ENCODE data around the gene NKAIN4.

The NKAIN4 gene

GRCh38 chr20:63216041-63216848, 38.0 kb downstream of the NKAIN4 start, which contains the start of gene YTHDF1:
Gene YTHDF1 (minus strand): TSS chr20:63216131. CDS start chr20:63215892, 239 bp downstream.
- DNase-seq, result peak; percentile 97

- peak; percentile 34 for DNase-seq
These were observed 38.9 kb downstream of the NKAIN4 start for GRCh38 chr20:63215101-63216040.

DNA sequence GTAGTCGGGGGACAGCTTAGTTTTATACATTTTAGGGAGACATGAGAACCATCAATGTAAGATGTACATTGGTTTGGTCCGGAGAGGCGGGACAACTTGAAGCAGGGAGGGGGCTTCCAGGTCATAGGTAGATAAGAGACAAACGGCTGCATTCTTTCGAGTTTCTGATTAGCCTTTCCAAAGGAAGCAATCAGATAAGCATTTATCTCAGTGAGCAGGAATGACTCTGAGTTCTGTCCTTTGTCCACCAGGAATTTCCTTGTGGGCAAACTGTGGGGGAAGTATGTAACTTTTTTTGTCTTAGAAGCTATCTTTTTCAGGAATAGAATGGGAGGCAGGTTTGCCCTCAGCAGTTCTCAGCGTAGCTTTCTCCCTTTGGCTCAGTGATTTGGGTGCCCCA, 39.7 kb downstream of the NKAIN4 start:
- DNase-seq, result no peak

GRCh38 chr20:63212792-63213191, 41.5 kb downstream of the NKAIN4 start:
- DNase-seq, result no peak

- no peak for DNase-seq
These were observed 41.9 kb downstream of the NKAIN4 start for GRCh38 chr20:63212393-63212730.

DNA sequence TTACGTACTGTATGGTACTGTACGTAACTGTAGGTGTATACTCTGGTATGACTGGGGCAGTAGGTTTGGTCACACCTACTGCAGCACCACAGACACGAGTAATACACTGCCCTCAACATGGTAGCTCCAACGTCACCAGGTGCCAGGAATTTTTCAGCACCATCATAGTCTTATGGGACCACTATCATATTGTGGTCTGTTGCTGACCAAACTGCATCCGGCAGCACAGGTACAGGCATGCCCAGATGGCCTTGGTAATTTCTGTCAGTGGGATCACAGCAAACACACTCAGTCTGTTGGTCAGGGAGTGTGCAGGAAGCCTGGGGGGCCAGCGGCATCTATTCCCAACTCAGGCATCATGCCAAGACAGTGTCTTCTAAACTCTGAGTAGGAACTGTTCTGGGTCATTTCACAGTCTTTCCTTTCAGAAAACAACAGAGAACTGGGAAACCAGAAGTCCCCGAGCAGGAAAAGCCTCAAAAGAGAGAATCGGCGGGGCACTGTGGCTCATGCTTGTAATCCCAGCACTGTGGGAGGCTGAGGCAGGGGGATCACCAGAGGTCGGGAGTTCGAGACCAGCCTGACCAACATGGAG, 44.2 kb downstream of the NKAIN4 start:
- no peak for DNase-seq

DNA sequence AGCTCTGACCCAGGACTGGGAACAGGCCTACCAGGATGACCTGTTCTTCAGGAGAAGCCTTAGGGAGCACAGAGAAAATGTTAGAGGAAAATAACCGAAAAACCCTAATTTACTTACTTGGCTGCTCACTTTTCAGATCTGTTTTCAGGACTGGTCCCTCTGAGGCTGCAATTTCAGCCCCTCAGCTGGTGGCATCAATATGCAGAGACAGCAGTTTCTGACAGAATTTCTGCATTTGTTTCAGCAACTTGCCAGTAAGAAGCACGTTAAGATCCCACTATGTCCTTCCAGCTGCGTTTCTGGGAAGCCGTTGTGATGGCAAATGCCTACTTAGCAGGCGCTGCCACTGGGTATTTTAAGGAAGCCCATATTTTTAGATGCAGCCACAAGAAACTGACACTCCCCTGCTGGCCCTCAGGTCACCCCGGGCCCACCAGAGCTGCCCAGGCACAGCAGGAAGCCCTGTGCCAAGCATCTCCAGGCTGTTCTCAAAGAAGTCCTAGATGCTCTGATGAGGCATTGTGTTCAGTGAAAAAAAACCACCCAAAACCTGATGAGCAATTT, 45.8 kb downstream of the NKAIN4 start:
- DNase-seq, result no peak

DNA sequence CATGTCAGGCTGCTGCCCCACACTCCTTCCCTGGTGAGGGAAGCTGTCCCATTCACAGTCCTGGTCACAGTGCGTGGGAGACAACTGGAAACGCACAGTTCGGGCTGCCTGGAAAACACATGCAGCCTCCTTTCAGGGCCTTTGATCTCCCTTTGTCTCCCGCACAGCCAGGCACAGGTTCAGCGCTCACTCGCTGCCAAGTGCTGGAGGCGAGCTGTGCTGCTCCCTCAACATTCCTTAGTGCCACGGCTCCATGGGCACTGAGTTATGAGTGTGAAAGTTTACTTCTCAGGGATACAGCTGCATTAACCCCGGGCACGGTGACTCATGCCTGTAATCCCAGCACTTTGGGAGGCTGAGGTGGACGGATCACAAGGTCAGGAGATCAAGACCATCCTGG, 47.4 kb downstream of the NKAIN4 start:
- no peak for DNase-seq

GRCh38 chr20:63205896-63206295, 48.4 kb downstream of the NKAIN4 start:
- DNase-seq, result no peak

- DNase-seq, result no peak
These were observed 49.9 kb downstream of the NKAIN4 start for GRCh38 chr20:63204362-63204761.

- no peak for DNase-seq
These were observed 51.3 kb downstream of the NKAIN4 start for GRCh38 chr20:63202811-63203526.

DNA sequence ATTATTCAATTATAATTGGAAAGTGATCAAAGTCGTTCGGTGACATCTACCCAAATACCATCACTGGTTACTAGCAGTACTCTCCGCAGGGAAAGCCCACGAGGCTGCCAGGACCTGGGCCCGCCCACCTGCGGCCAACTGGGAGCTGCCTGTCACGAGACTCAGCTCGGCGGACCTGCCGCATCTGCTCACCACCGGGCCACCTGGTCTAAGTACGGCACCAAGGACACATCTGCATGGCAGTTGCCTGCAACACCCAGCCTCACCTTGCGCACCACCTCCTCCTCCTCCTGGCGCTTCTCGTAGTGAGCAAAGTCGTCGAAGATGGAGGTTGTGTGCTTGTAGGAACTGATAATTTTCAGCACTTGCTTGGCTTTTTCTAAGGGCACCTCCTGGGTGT, 52.2 kb downstream of the NKAIN4 start:
- DNase-seq, result no peak

DNA sequence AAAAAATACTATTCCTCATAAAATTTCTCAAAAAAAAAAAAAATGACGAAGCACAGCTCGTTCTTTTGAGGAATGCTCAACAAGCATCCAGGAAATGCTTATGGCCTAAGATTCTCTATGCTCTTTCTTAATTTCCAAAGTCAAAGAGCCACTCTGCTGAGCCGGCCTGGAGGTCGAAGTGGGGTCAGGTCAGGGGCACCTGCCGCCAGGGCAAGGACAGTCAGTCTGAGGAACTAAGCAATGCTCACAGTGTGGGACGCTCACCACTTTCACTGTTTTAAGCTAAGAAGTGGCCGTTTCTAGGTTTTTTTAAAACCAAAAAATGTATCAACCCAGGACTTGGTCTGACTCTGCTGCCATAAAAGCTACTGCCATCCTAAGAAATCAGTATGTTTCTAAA, 55.7 kb downstream of the NKAIN4 start:
- DNase-seq, result no peak

- DNase-seq, result no peak
These were observed 57.3 kb downstream of the NKAIN4 start for GRCh38 chr20:63196768-63197470.

- DNase-seq, result no peak
These were observed 59.5 kb downstream of the NKAIN4 start for GRCh38 chr20:63194797-63195173.

DNA sequence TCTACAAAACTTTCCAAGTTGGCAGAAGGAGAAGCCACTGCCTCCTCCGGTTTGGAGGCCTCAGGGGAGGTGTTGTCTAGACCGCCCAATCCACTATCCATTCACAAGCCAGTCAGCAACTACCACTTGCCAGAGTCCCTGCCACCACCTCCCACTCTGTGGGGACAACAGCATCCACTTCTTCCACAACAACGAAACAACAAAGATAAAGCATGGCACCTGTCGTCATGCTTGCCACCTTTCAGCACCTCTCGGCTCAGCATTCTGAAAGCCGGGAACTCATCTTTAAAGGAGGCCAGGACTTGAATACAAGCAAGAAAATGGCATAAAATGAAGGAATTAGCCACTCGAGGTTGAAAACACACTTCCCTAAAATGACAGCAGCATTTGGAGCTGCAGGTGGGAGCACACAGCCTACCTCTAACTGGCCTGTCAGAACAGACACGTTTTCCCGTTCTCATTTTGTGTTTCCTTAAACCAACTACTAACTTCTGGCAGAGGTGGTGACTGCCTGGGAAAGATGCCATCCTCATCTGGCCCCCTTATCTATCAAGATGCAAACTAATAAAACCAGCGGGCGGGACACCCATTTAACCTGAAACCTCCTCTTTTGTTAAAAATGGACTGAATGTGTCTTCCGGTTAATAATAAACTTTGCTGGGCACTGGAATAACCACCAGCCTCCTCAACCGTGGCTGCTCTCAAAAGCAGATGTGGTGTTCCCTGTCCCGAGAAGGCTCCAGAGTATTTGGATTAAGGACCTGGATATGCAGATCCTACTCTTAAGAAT, 60.1 kb downstream of the NKAIN4 start:
- DNase-seq, result no peak

GRCh38 chr20:63192721-63193120, 61.5 kb downstream of the NKAIN4 start:
- no peak for DNase-seq

DNA sequence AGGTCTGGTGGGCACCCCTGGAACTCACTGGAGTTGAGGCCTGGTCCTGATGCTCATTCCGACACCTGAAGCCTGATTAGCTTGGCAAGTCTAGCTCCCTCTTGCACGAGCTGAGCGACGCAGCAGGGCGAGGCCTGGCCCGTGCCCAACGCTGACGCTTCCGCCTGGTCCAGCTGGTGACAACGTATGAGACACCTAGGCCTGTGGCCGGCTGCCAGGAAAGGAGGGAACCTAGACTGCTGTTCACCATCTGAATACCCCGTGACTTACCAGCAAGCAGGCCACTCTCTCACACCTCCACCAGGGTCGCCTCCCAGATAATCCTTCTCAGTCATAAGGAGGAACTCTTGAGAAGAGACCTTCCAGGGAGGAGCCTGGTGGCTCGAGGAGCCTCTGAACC, 62.9 kb downstream of the NKAIN4 start:
- no peak for DNase-seq

GRCh38 chr20:63190828-63191227, 63.4 kb downstream of the NKAIN4 start:
- DNase-seq, result no peak

All from activated CD4-positive, alpha-beta T cell treated with anti-CD3 and anti-CD28 coated beads for 48 hours (primary cell).